K562 (cell line): ENCODE results near the gene APPBP2. TPM values are rescaled to one million over a fixed set of nuclear protein-coding genes. Genes with fewer than 3 reads are reported as not detected.

Source experiments
- ATAC-seq: fragments of 200-7000 bp; cut with Tn5 transposase; 3 replicates; pipeline ENCODE4 v1.9.1; 2020; ENCODE audit warnings: moderate library complexity
- BruUV-seq: library from RNA; stranded (reverse); fragments of 400-500 nt; replicated peaks from 2 replicates; lab custom pipeline; 2021; lab: Mats Ljungman, UMichigan
- CTCF ChIA-PET: fragments of 300-600 bp; formaldehyde crosslinking; extraction: SDS; loops from one replicate; lab custom pipeline; 2021; ENCODE audit warnings: low intra/inter-chr PET ratio; lab: Yijun Ruan, JAX
- POLR2A ChIA-PET: fragments of 300-600, 350-650 bp; sonication (Branson Sonifier 250); formaldehyde crosslinking; extraction: SDS; loops from one replicate; lab custom pipeline; 2021; ENCODE audit warnings: antibody characterized with exemption, inconsistent platforms; lab: Yijun Ruan, JAX
- DNase-seq, 4 experiments: peaks; one replicate each; pipeline versions ENCODE4 v3.0.0 to v3.0.0-alpha.2; 2011 to 2018; ENCODE audit warnings: low spot score in 3 of 4, mixed read lengths in 3 of 4; ENCODE audit errors: extremely low read depth in 1 of 4
- FAIRE-seq: peaks from 2 replicates; lab custom pipeline; 2011; peaks lifted over from hg19 to GRCh38; lab: Jason Lieb, UNC
- H2AFZ ChIP-seq: 2 replicates; pipeline ENCODE4 v1.6.0; 2011; ENCODE audit warnings: low read depth, low read length, control low read depth, inconsistent platforms
- H3K27ac ChIP-seq: fragments of 200-600 bp; 3 replicates; pipeline ENCODE4 v1.8.0; 2011; ENCODE audit warnings: low read depth, mild to moderate bottlenecking, control low read depth, inconsistent platforms, low read length, moderate library complexity, mixed read lengths; ENCODE audit errors: extremely low read depth
- H3K27me3 ChIP-seq, 2 experiments: fragments of 300-600 bp in 1 of 2; 2 replicates in 1 of 2; 3 replicates in 1 of 2; pipeline versions ENCODE4 v1.6.0 to v1.8.0; 2011; ENCODE audit warnings: inconsistent platforms in 2 of 2, low read length in 2 of 2, mild to moderate bottlenecking in 1 of 2, mixed read lengths in 1 of 2, moderate library complexity in 1 of 2; ENCODE audit not compliant: control insufficient read depth in 2 of 2, insufficient read depth in 2 of 2
- H3K36me3 ChIP-seq: fragments of 300-600 bp; 3 replicates; pipeline ENCODE4 v1.8.0; 2011; ENCODE audit warnings: mild to moderate bottlenecking, low read length, inconsistent platforms; ENCODE audit not compliant: control insufficient read depth, insufficient read depth
- H3K4me1 ChIP-seq, 2 experiments: fragments of 200-600 bp in 1 of 2; replicated peaks in 1 of 2; 2 replicates in 1 of 2; 3 replicates in 1 of 2; pipeline versions ENCODE4 v1.5.1 to v1.8.0; 2011; ENCODE audit warnings: inconsistent platforms in 2 of 2, low read length in 2 of 2, mild to moderate bottlenecking in 1 of 2, mixed read lengths in 1 of 2, moderate library complexity in 1 of 2; ENCODE audit not compliant: control insufficient read depth in 2 of 2, insufficient read depth in 2 of 2
- H3K4me2 ChIP-seq: 2 replicates; pipeline ENCODE4 v1.6.1; 2011; ENCODE audit warnings: low read length, control low read depth, inconsistent platforms, mixed read lengths; ENCODE audit not compliant: insufficient read depth
- H3K4me3 ChIP-seq: fragments of 200-600 bp; sonication (generic), shearing (Covaris generic); 2 replicates; pipeline ENCODE4 v1.5.1; 2016; ENCODE audit warnings: control low read depth, inconsistent platforms
- H3K79me2 ChIP-seq: fragments of 200-600 bp; 3 replicates; pipeline ENCODE4 v1.8.0; 2011; ENCODE audit warnings: low read length, inconsistent platforms; ENCODE audit not compliant: control insufficient read depth, insufficient read depth
- H3K9ac ChIP-seq, 2 experiments: 2 replicates each; pipeline versions ENCODE4 v1.6.0 to v1.6.1; 2011; ENCODE audit warnings: low read depth in 2 of 2, low read length in 2 of 2, control low read depth in 1 of 2, inconsistent platforms in 1 of 2, mild to moderate bottlenecking in 1 of 2, mixed read lengths in 1 of 2; ENCODE audit not compliant: insufficient read depth in 1 of 2
- H3K9me1 ChIP-seq: one replicate; pipeline ENCODE4 v1.6.0; 2011; ENCODE audit warnings: inconsistent platforms, mild to moderate bottlenecking, low read length, moderate library complexity; ENCODE audit not compliant: control insufficient read depth, insufficient read depth
- H3K9me3 ChIP-seq: replicated peaks from 2 replicates; pipeline ENCODE4 v1.5.1; 2011; ENCODE audit warnings: low read depth, low read length, inconsistent platforms; ENCODE audit not compliant: control insufficient read depth, insufficient read depth
- H4K20me1 ChIP-seq: replicated peaks from 2 replicates; pipeline ENCODE4 v1.6.1; 2011; ENCODE audit warnings: low read length, inconsistent platforms, mixed read lengths; ENCODE audit not compliant: control insufficient read depth, insufficient read depth
- BCL6 ChIP-seq: fragments of 250-450 bp; sonication (Bioruptor Pico); IDR thresholded peaks from 2 replicates; pipeline ENCODE4 v1.4.0; 2020
- CAMTA2 ChIP-seq: fragments of 250-450 bp; sonication (Bioruptor Pico); conservative IDR thresholded peaks from 2 replicates; pipeline ENCODE4 v1.5.1; 2022
- ELF4 ChIP-seq: fragments of 450-650 bp; formaldehyde crosslinking; IDR thresholded peaks from 2 replicates; pipeline ENCODE4 v1.4.0; 2022; ENCODE audit warnings: missing genetic modification characterization
- HDAC6 ChIP-seq: IDR thresholded peaks from 2 replicates; pipeline ENCODE4 v1.6.1; 2012; ENCODE audit warnings: low read depth, mild to moderate bottlenecking, control low read depth, inconsistent platforms, low read length, moderate library complexity
- NCOA4 ChIP-seq: fragments of 450-650 bp; IDR thresholded peaks from 2 replicates; pipeline ENCODE4 v1.6.1; 2018; ENCODE audit warnings: mild to moderate bottlenecking; ENCODE audit not compliant: partially characterized antibody
- SRSF3 ChIP-seq: fragments of 200-400 bp; formaldehyde crosslinking; IDR thresholded peaks from 2 replicates; pipeline ENCODE4 v1.6.1; 2016; ENCODE audit warnings: mild to moderate bottlenecking, low read length, moderate library complexity; ENCODE audit not compliant: insufficient read depth
- STAG1 ChIP-seq: sonication (generic); formaldehyde crosslinking; IDR thresholded peaks from 2 replicates; pipeline ENCODE4 v1.5.0; 2020; ENCODE audit warnings: missing genetic modification reagents, borderline replicate concordance
- TEAD2 ChIP-seq: fragments of 450-650 bp; IDR thresholded peaks from 2 replicates; pipeline ENCODE4 v1.6.1; 2016; ENCODE audit warnings: missing genetic modification characterization, control low read depth, missing compliant biosample characterization
- ZNF143 ChIP-seq: sonication (generic); formaldehyde crosslinking; IDR thresholded peaks from 2 replicates; pipeline ENCODE4 v1.9.0; 2022; ENCODE audit warnings: mild to moderate bottlenecking, missing genetic modification reagents
- ZNF165 ChIP-seq: fragments of 250-450 bp; sonication (Bioruptor Pico); IDR thresholded peaks from 2 replicates; pipeline ENCODE4 v1.4.0; 2020; ENCODE audit warnings: borderline replicate concordance
- ZNF239 ChIP-seq: fragments of 250-450 bp; sonication (Bioruptor Pico); IDR thresholded peaks from 2 replicates; pipeline ENCODE4 v1.4.0; 2020; ENCODE audit warnings: mild to moderate bottlenecking
- WGBS: fragments of 100-300 bp; shearing (Covaris generic); methylation state at CpG from one replicate; pipeline ENCODE4 v1.1.6; 2016; ENCODE audit warnings: low coverage, mixed read lengths; ENCODE audit not compliant: insufficient coverage; ENCODE audit errors: missing lambda C conversion rate; 5-methylcytosine and 5-hydroxymethylcytosine counted together
- in situ Hi-C: fragments of 300-500 bp; cut with MboI; formaldehyde crosslinking; loops from 4 replicates; pipeline ENCODE4 v1.15.0; 2018; ENCODE audit warnings: inconsistent platforms, mixed read lengths
- intact Hi-C: fragments of 100-400 bp; cut with micrococcal nuclease; formaldehyde crosslinking; loops from 2 replicates; pipeline ENCODE4 v1.14.2; 2022
- polyA plus RNA-seq, 8 experiments: library from polyadenylated mRNA; depleted of rRNA in 4 of 8; stranded (reverse) in 5 of 8; unstranded in 3 of 8; fragments of >200 nt; fragmentation: Nextera tagmentation in 2 of 8; fragmentation: Illumina TruSeq in 1 of 8; extraction: Ambion mirVana in 2 of 8; extraction: Trizol in 1 of 8; gene quantifications; 2 replicates each; pipeline versions ENCODE4 v1.2.1 to v1.2.3, GENCODE V29; 2011 to 2014; ENCODE audit warnings: inconsistent platforms in 1 of 8, missing spikeins in 1 of 8
- total RNA-seq, 7 experiments: library from RNA; depleted of rRNA in 6 of 7; stranded (reverse); fragments of >200 nt in 6 of 7; fragmentation: Illumina TruSeq in 2 of 7; extraction: Trizol in 2 of 7; gene quantifications; 2 replicates each; pipeline versions ENCODE4 v1.2.1 to v1.2.3, GENCODE V29; 2011 to 2021; ENCODE audit warnings: low replicate concordance in 1 of 7
- TF ChIP-seq, protein P1 (sequence below): fragments of 250-450 bp; sonication (Bioruptor Pico); IDR thresholded peaks from 2 replicates; pipeline ENCODE4 v1.5.0; 2021
- TF ChIP-seq, protein P2 (sequence below): sonication (generic); formaldehyde crosslinking; IDR thresholded peaks from 2 replicates; pipeline ENCODE4 v1.9.0; 2022; ENCODE audit warnings: mild to moderate bottlenecking, missing genetic modification reagents
- TF ChIP-seq, protein P3 (sequence below): fragments of 250-450 bp; sonication (Bioruptor Pico); IDR thresholded peaks from 2 replicates; pipeline ENCODE4 v1.5.0; 2020; ENCODE audit warnings: mild to moderate bottlenecking
- TF ChIP-seq, protein P4 (sequence below): fragments of 250-450 bp; sonication (Bioruptor Pico); IDR thresholded peaks from 2 replicates; pipeline ENCODE4 v1.4.0; 2020; ENCODE audit warnings: mild to moderate bottlenecking, moderate library complexity
- TF ChIP-seq, protein P5 (sequence below): conservative IDR thresholded peaks from 2 replicates; pipeline ENCODE4 v1.6.1; 2011; ENCODE audit warnings: low read depth, mild to moderate bottlenecking, low read length; ENCODE audit not compliant: control insufficient read depth

APPBP2 gene
- total and polyA plus RNA-seq, 9 of the 15 experiments (the other 6 are each of a cell fraction or from before 2014, with no cell fraction given) = 2.7 to 16.8 (median 6.9) TPM

DNA sequence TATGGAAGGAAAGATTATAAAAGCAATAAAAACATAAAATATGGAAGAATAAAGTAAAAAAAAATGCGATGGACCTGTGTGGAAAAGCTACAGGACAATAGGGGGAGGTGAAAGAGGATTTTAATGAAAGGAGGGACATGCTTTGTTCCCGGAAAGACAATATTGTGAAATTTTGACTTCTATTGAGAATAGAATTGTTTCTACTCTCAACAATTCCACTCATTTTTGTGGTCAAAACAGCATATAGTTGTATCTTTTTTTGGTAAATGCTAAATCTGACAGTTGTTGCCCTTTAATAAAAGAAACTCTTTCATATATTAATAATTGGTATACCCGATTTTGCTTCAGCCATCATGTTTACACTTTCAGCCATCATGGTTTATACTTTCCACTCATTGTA, 22.9 kb upstream of the APPBP2 start:
- no peaks in the 10 kb centered on the region for H4K20me1 ChIP-seq
- CTCF ChIA-PET = no interaction called here
- H3K4me1 ChIP-seq = no peaks in the 10 kb centered on the region
- no peak for FAIRE-seq
- H3K9me1 ChIP-seq = no peaks in the 10 kb centered on the region
- DNase-seq = no peak
- TF ChIP-seq, protein P1, sequence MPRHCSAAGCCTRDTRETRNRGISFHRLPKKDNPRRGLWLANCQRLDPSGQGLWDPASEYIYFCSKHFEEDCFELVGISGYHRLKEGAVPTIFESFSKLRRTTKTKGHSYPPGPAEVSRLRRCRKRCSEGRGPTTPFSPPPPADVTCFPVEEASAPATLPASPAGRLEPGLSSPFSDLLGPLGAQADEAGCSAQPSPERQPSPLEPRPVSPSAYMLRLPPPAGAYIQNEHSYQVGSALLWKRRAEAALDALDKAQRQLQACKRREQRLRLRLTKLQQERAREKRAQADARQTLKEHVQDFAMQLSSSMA = no peak
- no peak for TF ChIP-seq ZNF143 (CRISPR knock-in tag)
- no peak for TF ChIP-seq TEAD2
- TF ChIP-seq, protein P2, sequence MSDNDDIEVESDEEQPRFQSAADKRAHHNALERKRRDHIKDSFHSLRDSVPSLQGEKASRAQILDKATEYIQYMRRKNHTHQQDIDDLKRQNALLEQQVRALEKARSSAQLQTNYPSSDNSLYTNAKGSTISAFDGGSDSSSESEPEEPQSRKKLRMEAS (CRISPR knock-in tag) = no peak
- no peak for TF ChIP-seq SRSF3
- TF ChIP-seq ZNF165 = no peak
- TF ChIP-seq STAG1 (CRISPR knock-in tag) = no peak
- TF ChIP-seq HDAC6 = no peak
- TF ChIP-seq, protein P3, sequence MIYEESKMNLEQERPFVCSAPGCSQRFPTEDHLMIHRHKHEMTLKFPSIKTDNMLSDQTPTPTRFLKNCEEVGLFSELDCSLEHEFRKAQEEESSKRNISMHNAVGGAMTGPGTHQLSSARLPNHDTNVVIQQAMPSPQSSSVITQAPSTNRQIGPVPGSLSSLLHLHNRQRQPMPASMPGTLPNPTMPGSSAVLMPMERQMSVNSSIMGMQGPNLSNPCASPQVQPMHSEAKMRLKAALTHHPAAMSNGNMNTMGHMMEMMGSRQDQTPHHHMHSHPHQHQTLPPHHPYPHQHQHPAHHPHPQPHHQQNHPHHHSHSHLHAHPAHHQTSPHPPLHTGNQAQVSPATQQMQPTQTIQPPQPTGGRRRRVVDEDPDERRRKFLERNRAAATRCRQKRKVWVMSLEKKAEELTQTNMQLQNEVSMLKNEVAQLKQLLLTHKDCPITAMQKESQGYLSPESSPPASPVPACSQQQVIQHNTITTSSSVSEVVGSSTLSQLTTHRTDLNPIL = no peak
- no peak for TF ChIP-seq CAMTA2 (CRISPR knock-in tag)
- TF ChIP-seq, protein P4, sequence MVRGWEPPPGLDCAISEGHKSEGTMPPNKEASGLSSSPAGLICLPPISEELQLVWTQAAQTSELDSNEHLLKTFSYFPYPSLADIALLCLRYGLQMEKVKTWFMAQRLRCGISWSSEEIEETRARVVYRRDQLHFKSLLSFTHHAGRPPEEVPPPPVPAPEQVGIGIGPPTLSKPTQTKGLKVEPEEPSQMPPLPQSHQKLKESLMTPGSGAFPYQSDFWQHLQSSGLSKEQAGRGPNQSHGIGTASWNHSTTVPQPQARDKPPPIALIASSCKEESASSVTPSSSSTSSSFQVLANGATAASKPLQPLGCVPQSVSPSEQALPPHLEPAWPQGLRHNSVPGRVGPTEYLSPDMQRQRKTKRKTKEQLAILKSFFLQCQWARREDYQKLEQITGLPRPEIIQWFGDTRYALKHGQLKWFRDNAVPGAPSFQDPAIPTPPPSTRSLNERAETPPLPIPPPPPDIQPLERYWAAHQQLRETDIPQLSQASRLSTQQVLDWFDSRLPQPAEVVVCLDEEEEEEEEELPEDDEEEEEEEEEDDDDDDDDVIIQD (CRISPR knock-in tag) = no peak
- TF ChIP-seq NCOA4 = no peak
- no peak for TF ChIP-seq ZNF239
- TF ChIP-seq BCL6 (CRISPR knock-in tag) = no peak
- TF ChIP-seq, protein P5, sequence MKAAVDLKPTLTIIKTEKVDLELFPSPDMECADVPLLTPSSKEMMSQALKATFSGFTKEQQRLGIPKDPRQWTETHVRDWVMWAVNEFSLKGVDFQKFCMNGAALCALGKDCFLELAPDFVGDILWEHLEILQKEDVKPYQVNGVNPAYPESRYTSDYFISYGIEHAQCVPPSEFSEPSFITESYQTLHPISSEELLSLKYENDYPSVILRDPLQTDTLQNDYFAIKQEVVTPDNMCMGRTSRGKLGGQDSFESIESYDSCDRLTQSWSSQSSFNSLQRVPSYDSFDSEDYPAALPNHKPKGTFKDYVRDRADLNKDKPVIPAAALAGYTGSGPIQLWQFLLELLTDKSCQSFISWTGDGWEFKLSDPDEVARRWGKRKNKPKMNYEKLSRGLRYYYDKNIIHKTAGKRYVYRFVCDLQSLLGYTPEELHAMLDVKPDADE = no peak
- TF ChIP-seq ELF4 (CRISPR knock-in tag) = no peak
- TF ChIP-seq, all 486 proteins: peak for 0
- no peak for ATAC-seq
- POLR2A ChIA-PET = no interaction called here
- intact Hi-C loops = no loop called here
- Histone ChIP-seq H3K4me2 (no peak overlapping the region), H3K4me3 (no peak overlapping the region), H3K36me3 (no peaks in the 10 kb centered on the region), H3K27ac (no peak overlapping the region), H3K79me2 (no peaks in the 10 kb centered on the region), H2AFZ (no peak overlapping the region), H3K9ac (no peak overlapping the region), H3K9me3 (no peaks in the 10 kb centered on the region), H3K27me3 (no peaks in the 10 kb centered on the region)
- WGBS = 9% methylated on average over 3 of the region's 3 CpGs
- no TSS peak for BruUV-seq
- in situ Hi-C loops = no loop called here
